IPS-18c (cell line): ENCODE results near the gene CACNA2D3.

ENCODE experiments used
- H3K4me3 ChIP-seq: 2 replicates; pipeline ENCODE4 v1.7.0; 2013; ENCODE audit warnings: low read depth, mild to moderate bottlenecking, low read length, moderate library complexity; ENCODE audit not compliant: insufficient read depth
- H3K9me3 ChIP-seq: one replicate; pipeline ENCODE4 v1.6.1; 2013; ENCODE audit warnings: mild to moderate bottlenecking, low read length, moderate library complexity; ENCODE audit not compliant: control insufficient read depth, insufficient read depth

The CACNA2D3 gene

DNA sequence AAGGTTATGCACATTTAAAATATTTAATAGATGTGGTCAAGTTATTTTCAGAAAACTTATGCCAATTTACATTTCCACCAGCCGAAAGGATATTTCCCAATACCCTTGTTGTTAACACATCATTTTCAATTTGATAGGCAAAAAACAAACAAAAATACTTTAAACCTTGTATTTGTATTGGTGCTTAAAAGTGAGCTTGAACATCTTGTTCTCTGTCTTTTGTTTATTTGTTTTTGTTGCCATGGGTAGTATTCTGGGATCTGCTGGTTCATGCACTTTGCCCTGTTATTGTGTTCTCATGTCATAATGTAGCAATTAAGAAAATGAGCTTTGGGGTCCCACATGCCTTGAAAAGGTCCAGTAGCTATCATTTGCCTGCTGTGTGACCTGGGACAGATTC is 614.1 kb downstream of the CACNA2D3 start:
- Histone ChIP-seq H3K4me3 (no peak overlapping the region), H3K9me3 (peaks cover 2% of the 10 kb centered on the region)

DNA sequence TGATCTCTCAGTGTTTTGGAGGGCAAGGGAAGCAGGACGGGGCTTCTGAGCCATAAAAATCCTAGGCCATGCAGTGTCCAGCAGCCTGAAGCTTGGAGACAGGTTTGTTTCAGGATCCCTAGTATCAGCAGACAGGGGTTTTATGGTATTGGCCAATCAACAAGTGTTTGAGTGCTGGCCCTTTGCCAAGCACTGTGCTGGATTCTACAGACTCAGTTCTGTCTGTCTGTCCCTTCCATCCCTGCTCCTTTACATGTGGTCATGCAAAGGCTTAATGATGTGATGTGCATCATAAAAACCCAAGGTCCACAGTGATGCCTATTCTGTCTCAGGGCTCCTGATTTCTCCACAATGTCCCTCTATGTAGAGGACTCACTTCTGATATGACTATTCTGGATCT is 621.4 kb downstream of the CACNA2D3 start:
- H3K4me3 ChIP-seq = no peak overlapping the region

DNA sequence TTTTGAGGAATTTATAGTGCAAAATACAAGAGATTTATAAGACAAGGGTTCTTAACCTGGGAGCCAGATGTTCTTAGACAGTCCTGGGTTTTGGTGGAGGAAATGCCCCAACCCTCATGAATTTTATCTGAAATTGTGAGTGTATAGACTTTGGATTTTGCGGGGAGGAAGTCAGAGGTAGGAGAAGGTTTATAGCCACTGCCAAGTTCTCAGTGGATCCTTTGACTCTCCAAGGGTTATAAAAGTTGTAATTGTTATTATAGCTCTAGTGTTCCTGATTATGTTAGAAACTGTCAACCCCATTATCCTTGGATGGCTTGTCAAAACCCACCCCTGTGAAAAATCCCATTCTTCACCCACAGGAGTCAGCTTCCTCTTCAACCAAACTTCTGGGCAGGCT is 621.9 kb downstream of the CACNA2D3 start:
- Histone ChIP-seq H3K9me3 (no peaks in the 10 kb centered on the region), H3K4me3 (no peak overlapping the region)

More for the DNA sequence above, 621.4 kb downstream of the CACNA2D3 start:
- no peaks in the 10 kb centered on the region for H3K9me3 ChIP-seq

DNA sequence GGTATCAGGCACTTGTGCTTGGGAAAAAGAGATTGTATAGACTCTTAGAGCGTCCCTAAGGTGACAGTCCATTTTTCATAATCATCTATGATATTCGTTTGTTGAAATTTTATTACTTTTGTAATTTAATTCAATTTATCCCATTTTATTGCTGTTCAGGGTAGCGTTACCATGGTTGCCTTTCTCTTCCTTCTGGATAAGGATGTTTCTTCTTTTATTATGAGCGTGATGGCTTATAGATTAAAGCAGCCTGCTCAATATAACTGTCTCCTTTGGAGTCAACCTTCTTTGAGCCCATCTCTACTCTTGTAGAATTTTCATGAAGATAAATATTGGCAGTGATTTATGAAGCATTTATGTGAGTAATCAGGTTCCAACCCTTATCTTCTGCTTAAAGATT is 623.5 kb downstream of the CACNA2D3 start:
- no peak overlapping the region for H3K4me3 ChIP-seq
- no peaks in the 10 kb centered on the region for H3K9me3 ChIP-seq

DNA sequence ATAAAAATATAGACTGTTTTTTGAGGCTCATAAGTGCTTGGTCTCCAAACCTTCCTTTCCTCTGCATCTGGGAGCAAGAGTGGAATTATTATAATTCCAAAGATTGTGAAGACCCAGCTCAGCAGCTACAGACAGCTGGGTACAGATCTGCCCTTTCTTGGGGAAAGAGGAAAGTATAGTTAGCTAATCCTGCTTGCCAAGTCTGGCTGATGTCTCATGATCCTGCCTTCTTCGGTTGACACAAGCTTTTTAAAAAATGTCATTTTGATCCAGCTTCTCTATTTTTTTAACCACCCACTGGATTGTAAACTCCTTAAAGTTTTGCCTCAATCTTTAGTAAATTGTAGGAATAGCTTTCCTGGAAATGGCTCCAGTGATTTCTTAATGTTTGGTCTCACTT is 624.4 kb downstream of the CACNA2D3 start:
- Histone ChIP-seq H3K4me3 (no peak overlapping the region), H3K9me3 (no peaks in the 10 kb centered on the region)

DNA sequence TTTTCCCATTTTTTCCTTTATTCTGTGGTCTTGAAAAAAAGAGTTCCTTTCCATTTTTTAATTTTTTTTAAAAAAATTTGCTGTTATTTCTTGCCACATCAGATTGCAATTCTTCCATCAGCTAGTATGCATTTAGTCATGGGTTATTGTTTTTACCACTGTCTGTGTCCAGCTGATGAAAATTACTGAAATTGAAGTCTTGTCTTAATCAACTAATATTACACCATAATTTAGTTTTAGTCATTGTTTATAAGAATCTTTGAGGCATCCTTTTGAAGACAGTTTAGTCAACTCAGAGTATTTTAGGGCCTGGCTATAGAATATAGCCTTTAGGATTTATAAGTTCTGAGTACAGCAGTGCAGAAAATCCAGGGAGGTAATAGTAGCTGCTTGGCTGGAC is 633.4 kb downstream of the CACNA2D3 start:
- Histone ChIP-seq H3K4me3 (no peak overlapping the region), H3K9me3 (no peaks in the 10 kb centered on the region)

DNA sequence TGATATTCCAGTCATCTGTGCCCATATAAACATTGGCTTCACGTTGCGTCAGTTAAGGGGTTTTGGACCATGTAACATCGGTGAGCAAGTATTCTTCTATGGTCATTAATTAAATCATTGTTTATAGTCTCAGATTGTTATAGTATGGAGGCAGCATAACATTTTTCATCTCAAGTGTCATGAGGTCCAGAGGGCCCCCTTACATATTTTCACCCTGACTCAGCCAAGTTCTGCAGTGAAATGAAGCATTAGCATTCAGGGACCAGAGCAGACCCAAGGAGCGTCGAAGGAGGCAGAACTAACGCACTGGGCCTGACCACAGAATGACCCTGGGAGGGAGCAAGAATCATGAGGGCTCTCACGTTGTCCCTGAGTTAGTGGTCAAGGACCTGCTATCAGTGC is 634.0 kb downstream of the CACNA2D3 start:
- Histone ChIP-seq H3K9me3 (no peaks in the 10 kb centered on the region), H3K4me3 (no peak overlapping the region)

DNA sequence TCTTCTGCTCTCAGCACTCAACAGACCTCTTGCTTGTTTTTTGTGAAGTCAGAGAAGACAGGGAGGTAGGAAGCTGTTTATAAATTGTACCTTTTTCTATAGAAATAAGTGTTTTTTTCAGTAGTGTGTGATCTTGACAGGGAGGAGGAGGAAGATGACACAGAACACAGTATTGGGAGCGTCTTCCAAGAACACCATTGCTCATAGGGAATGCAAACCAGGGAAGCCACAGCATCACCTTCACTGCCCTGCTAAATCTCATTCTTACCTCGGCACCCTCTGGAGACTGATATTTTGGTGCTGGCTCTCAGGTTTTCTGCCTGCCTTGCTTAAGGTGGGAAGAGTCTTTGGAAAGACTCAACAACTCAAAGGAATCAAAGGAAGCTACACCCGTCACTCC is 636.1 kb downstream of the CACNA2D3 start:
- H3K9me3 ChIP-seq = no peaks in the 10 kb centered on the region

DNA sequence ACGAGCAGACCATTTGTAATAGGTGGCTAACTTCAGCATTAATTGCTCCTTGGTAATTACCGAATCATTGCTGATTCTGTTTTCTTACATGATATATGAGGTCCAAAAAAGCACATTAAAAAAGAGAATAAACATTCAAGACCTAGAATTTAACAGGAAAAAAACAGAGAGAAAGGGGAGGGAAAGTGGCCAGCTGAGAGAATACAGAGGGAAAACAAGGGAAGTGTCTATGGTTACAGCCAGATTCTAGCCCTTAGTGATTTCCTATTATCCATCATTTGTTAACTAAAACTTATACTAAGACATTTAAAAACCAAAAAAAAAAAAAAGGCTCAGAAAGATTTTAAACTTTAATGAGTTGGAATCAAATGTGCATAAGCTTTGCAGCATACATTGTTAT is 636.8 kb downstream of the CACNA2D3 start:
- Histone ChIP-seq H3K9me3 (no peaks in the 10 kb centered on the region), H3K4me3 (no peak overlapping the region)

More for the DNA sequence above, 636.1 kb downstream of the CACNA2D3 start:
- H3K4me3 ChIP-seq = no peak overlapping the region

DNA sequence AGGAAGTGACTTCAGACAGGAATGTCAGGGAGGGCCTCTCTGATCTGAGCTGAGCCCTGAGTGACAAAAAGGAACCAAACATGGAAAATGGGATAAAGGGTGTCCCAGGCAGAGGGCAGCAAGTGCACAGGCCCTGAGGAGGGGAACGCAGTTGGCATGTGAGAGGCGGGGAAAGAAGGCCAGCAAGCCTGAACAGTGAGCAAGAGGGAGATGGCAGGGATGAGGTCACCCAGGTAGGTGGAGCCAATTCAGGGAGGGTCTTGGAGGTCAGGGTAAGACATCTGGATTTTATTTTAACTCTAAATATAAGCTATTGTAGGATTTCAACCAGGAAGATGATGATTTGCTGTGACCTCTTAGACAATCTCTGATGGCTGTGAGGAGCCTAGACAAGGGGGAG is 637.8 kb downstream of the CACNA2D3 start:
- Histone ChIP-seq H3K9me3 (no peaks in the 10 kb centered on the region), H3K4me3 (no peak overlapping the region)

DNA sequence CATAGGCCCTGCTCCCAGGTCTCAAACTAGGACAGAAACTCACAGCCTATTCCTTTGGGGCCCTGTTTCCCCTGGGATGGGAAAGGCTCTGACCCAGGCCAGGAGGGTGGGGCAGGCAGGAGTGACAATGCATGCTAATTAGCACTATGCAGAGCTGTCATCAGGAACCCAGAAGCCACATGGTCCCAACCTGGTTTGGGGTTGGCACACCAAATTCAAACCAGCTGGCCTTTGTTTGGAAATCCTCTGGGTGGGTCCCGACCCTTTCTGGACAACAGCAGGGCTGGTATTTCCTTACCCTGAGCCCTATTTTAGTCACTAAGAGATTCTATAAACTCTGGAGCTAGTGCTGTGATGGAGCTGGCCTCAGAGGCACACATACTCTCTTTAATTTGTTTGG is 639.3 kb downstream of the CACNA2D3 start:
- no peaks in the 10 kb centered on the region for H3K9me3 ChIP-seq
- H3K4me3 ChIP-seq = no peak overlapping the region

DNA sequence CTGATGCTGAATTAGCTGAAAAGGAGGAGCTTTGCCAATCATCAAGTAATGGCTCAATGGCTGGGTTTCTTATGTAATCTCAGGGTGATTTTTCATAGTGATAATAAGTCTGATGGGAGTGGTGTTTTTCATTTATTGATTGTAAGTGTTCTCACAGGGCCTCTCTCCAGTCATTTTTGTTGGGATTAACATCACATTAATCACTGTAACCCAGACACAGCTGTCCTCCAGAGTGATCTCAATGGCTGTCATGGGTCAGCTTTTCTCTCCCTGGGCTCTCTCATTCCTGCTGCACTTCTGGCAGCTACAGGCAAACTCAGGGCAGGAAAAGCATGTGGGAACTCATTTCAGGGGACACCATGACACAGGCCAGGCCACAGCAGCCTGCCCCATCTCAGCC is 642.6 kb downstream of the CACNA2D3 start:
- Histone ChIP-seq H3K4me3 (no peak overlapping the region), H3K9me3 (no peaks in the 10 kb centered on the region)

DNA sequence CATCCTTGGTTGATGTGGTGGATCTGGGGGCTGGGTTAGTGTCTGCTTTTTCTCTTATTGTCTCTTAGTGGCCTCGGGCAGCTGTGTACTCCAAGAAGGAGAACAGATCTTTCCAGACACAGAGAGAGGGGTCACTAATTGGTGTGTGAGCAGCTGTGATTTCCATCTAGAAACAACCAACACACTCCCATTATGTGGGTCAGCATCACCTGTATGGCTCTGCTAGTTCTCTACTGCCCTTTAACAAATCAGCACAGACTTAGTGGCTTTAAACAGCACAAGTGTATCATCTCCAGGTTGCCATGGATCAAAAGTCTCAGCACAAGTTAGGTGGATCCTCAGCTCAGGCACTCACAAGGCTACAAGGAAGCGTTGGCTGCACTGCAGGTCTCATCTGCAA is 648.7 kb downstream of the CACNA2D3 start:
- Histone ChIP-seq H3K9me3 (no peaks in the 10 kb centered on the region), H3K4me3 (no peak overlapping the region)

DNA sequence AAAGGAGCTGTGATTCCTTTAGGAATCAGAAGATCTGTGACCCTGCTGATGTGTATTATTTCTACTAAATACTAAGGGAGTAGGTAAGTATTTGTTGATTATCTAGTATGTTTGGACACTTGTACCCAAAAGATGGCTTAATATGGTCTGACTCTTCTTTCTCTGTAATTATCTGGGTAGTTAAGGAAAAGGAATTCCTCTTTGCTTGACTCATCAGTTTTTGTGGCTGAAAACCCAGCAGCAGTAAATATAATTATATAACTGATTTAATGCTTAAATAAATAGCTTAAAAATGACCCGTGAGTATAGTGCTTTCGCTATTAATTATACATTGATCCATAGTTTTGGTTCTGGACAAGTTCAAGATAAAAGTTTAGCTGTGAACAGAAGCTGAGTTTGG is 649.7 kb downstream of the CACNA2D3 start:
- Histone ChIP-seq H3K9me3 (no peaks in the 10 kb centered on the region), H3K4me3 (no peak overlapping the region)

DNA sequence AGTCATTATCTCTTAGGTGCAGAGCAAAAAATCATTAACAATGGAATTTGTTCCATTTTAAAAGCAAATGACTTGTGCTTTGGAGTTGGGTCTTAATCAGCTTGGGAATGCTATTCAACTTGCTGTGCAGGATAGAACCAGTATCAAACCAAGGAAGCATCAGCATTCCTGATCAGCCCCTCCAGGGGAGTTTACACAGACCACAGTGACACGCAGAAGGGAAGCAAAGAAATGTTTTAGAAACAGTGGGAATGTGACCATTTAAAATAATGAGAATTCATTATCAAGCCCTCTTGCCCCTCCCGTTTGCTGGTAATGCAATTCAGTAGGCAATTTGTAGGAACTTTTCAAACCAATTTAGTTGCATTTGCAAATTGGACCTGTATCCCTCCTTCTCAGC is 650.4 kb downstream of the CACNA2D3 start:
- Histone ChIP-seq H3K4me3 (no peak overlapping the region), H3K9me3 (no peaks in the 10 kb centered on the region)

DNA sequence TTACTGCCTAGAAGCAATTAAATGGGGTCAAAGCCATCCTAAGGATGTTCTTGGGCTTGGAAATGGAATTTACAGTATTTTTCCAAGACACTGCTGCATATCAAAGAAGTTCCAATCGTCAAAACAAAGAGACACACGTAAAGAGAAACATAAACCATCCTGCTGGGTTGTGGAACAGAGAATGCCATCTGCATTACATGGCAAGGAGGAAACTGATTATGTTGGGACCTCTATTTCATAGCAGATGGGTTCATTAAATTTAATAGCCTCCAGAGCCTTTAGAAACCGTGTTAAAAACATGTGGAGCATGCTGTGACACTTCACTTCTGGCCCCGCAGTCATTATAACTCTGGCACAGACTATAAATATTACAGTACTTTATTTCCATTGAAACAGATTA is 650.9 kb downstream of the CACNA2D3 start:
- no peak overlapping the region for H3K4me3 ChIP-seq

DNA sequence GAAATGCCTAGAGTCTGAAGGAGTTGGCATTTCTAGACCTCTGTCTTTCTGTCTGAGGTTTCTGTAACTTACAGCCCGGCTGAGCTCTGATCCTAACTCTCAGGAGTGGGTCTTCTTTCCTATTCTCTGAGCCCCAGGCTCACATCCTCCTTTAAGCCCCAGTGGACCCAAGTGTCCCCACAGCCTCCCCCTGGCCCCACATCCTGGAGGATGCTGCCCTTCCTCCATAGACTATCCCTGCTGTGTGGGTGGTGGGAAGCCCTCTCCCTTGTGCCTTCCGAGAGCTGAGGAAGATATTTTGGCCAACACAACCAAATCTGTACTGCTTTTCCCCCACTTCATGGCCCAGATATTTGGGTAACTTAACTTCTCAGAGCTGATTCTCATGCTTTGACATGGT is 654.2 kb downstream of the CACNA2D3 start:
- no peak overlapping the region for H3K4me3 ChIP-seq

More for the DNA sequence above, 650.9 kb downstream of the CACNA2D3 start:
- H3K9me3 ChIP-seq = no peaks in the 10 kb centered on the region

DNA sequence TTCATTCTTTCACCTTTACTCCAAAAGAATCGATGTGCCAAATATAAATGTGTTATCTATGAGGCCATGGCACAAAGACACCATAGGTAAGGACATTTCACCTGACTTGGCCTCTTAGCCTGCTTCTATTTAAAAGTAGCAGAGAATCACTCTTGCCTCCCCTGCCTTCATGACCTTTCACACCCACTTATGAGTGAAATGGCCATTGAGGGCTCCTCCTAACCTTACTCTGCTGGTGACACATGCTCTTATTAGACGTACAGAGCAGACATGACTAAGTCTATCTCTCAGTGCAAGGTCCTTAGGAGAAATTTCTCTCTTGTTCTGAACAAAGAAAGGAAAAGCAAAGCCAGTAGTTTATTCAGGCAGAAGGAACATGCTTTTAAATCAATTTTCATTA is 654.8 kb downstream of the CACNA2D3 start:
- no peaks in the 10 kb centered on the region for H3K9me3 ChIP-seq
- H3K4me3 ChIP-seq = no peak overlapping the region

More for the DNA sequence above, 654.2 kb downstream of the CACNA2D3 start:
- H3K9me3 ChIP-seq = no peaks in the 10 kb centered on the region

DNA sequence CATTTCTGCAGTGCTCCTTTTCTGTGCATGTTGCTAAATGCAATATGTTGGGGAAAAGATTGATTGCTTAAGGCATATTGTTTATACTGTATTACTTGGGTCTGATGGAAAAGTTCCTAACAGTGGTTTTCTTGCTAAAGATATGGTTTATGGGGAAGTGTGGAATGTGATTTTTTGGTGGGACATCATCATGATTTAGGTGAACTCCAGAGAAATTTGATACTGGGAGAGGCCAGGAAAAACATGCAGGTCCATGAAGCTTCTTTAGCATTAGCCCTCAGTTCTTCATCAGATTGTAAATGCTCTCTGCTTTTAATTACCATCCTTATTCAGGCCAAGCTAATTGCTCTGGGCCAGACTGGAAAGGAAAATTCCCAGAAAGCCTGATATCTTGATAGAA is 658.0 kb downstream of the CACNA2D3 start:
- H3K9me3 ChIP-seq = no peaks in the 10 kb centered on the region
- no peak overlapping the region for H3K4me3 ChIP-seq

DNA sequence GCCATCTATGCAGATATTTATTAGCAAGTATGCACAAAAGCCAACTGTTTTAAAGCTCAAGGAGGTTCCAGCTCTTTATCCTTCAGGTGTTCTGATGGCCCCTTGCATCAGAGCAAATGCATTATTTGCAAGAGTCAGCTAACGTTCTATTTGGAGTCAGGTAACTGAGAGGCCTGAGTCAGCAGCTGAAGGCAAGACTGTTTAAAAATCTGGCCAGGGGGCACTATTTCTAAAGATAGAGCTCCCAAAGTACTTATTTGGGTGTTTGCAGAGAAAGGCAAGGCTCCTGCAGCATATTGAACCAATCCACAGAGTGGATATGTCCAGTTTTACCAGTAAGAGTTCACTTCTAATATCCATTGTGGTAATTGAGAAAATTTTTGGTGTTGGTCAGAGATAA is 659.4 kb downstream of the CACNA2D3 start:
- no peak overlapping the region for H3K4me3 ChIP-seq

More for the DNA sequence above, 659.4 kb downstream of the CACNA2D3 start:
- H3K9me3 ChIP-seq = no peaks in the 10 kb centered on the region
